CMK (cell line): ENCODE results near the gene HTD2.
"Not testable (repeated sequence)": the region's sequence is repeated elsewhere in the genome, so short reads cannot be mapped to it uniquely, and the experiment has no call there.

Source experiments
- DNase-seq: peaks from one replicate; pipeline ENCODE4 v3.0.0-alpha.2; 2010; ENCODE audit warnings: low read depth

The HTD2 gene

DNA sequence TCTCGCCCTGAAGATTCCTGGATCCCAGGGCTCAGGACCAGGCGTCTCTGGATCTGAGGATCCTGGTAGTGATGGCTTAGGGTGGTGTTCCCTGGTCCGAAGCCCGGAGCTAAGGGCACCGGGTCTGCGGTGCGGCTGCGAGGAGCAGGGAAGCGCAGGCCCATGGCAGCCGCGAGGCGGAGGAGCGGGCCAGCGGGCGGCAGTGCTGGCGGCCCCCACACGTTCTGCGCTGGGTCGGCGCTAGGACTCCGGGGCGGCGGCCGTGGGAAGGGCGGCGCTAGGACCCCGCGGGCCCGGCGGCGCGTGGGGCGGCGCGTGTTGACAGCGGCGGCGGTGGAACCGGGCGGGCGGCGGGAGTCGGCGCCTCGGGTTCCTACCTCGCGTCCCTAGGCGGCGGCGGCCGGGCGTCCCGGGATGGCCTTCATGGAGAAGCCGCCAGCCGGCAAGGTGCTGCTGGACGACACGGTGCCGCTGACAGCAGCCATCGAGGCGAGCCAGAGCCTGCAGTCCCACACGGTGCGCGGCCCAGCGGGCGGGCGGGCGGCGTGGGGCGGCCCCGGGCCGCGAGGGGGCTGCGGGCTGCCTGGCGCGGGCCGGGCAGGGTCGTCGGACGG lies 26.4 kb downstream of the HTD2 start, which contains the start of gene PXK:
PXK (plus strand) TSS at position 318 of the 614 bp plus-strand sequence; CDS start at position 415, 97 bp downstream.
- DNase-seq: no peak

DNA sequence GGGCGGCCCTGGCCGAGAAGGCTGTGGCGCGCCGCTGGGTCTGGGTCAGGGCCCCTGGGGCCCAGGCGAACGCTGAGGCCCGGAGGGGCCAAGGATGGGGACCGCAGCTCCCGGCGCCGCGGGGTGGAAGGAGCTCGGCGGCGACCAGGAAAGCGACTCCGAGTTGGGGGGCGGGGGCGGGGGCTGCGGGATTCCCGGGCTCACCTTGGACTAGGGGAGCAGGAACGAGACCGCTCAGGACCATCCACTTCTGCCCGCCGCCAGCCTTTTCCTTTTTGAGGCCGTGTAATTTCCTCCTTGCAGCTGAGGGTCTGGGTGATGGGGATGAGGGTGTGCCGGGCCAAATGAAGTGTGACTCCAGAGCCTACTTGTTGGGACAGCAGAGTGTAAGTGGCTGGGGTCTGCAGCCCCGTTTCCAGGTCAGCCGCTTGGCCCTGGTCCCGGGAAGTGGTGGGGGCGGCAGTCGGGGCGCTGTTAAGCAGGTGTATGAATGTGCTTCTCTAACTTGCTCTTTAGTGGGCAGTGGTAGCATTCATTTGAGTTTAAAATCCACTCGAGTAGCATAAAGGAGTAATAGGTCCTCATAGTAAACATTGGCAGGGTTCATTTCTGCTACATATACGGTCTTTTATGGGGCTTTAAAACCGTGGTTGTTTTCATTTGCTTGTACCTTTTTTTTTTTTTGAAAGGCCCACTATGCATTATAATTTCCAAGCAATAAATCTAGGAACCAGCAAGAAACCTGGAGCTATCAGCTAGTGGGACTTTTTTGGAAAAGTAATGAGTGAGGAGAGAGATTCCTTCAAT lies 27.1 kb downstream of the HTD2 start:
- DNase-seq: no peak

DNA sequence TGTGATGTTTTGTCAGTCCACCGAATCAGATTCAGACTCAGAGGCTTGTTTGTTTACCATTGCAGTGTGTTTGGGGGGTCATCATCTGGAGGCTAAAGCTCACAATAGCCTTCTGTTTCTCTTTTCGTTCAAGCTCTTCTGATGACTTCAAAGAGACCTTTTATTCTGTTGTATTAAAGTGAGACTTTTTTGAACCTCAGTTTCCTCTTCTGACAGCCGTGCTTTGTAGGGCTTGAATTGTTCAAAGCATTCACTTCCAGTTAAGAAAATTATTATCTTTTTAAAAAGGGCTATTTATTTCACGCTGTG lies 27.6 kb downstream of the HTD2 start:
- no peak for DNase-seq

DNA sequence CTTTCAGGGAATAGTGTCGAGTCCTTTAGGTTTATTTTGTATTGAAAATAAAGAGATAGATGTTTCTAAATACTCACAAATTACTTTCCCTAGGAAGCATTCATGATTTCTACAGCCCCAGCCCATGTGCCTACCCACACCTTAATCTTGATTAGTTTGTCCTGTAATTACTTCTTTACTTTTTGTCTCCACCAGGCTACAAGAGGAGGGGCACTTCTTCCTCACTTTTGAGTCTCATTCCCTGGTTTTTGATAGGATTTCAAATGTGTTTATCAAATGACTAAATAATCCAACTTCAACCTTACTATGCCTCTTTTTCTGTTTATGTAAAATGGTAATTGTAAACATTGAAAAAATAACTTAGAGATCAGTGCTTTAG lies 28.2 kb downstream of the HTD2 start:
- DNase-seq: no peak

DNA sequence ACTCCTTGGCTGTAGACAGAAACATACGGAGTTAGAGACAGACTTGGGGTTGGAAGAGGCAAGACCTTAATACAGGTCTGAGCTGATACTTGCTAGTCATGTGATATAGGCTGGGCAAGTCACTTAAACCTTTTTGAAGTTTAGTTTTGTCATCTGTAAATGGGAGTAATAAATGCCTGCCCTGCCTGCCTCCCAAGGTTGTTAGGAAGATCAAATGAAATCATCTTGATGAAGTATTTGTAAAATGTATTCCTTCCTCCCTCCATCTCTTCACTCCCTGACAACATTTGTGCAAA lies 29.3 kb downstream of the HTD2 start:
- DNase-seq: no peak

DNA sequence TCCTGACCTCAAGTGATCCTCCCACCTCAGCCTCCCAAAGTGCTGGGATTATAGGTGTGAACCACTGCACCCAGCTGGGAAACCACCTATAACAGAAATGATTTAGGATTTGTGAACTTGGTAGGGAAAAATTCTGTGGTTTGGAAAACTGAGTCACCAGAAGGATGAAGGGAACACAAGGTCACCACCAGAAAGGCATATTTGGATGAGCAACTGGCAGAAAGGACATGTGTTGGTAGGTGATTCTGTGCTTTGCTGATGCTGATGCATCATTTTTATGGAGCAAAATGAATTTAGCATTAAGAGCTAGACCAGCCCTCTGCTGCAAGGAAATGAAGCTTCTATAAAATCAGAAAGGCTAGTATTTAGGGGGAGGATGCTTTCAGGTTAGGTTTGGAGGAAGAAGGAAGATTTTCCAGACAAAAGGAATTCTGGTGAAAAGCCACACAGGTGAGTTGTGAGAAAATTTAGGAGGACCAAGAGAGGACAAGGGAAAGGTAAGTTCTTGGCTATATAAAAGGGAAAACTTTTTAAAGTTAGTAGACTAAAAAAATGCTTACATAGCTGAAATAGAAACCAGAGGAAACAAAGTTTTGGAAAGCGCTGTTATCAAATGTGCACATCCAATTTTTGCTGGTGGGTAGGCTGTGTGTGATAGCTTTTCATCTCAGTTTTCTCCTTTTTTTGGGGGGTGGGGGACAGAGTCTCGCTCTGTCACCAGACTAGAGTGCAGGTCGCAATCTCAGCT lies 30.0 kb downstream of the HTD2 start:
- DNase-seq: no peak

DNA sequence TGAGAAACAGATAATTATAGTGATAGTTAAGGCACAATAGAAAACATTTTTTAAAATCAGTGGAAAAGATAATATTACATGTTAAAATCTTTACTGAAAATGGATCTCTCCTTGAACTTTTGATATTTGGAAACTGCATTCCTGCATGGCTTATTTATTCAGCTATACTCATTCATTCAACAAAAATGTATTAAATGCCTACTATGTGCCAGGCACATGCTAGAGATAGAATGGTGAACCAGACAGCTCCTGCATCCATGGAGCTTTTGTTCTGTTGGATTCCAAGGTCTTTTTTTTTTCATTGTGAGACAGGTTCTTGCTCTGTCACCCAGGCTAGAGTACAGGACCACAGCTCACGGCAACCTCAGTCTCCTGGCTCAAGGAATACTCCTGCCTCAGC lies 30.9 kb downstream of the HTD2 start:
- DNase-seq: no peak

DNA sequence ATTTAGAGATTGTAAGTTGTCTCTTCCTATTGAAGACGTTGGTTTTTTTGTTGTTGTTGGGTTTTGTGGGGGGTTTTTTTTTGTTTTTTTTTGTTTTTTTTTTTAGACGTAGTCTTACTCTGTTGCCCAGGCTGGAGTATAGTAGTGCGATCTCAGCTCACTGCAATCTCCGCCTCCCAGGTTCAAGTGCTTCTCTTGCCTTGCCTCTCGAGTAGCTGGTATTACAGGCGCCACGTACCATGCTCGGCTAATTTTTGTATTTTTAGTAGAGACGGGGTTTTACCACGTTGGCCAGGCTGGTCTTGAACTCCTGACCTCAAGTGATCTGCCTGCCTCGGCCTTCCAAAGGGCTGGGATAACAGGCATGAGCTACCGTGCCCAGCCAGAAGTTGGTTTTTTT lies 32.8 kb downstream of the HTD2 start:
- not testable (repeated sequence) for DNase-seq

DNA sequence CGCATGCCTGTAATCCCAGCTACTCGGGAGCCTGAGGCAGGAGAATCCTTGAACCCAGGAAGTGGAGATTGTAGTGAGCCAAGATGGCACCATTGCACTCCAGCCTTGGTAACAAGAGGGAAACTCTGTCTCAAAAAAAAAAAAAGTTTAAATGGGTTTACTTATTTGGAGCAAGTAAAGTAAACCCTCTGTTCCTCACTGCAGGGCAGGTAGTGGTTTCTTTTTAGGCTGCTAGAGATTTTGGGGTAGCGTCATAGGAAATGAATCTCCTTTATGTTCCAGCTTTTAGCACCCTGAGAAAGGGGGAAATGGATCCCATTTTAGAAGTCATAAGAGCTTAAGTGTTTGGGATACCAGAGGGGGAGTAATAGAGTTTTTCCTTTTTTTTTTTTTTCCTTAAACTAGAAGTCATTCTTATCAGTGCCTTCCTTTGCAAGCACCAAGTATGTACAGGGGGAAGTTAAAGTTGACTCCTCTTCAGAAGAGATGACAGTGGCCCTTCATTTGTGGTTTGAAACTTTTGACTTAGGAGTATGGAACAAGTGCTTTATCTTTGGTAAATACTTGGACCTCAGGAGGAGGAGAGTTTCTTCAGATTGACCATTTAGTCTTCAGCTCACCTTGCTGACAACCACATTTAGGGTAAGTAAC lies 34.4 kb downstream of the HTD2 start:
- no peak for DNase-seq

DNA sequence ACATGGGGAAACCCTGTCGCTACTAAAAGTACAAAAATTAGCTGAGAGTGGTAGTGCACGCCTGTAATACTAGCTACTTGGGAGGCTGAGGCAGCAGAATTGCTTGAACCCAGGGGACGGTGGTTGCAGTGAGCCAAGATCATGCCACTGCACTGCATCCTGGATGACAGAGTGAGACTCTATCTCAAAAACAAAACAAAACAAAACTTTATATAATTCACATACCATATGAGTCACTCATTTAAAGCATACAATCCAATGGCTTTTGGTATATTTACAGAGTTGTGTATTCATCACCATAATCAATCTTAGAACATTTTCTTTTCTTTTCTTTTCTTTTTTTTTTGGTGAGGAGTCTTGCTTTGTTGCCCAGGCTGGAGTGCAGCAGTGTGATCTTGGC lies 35.1 kb downstream of the HTD2 start:
- no peak for DNase-seq

DNA sequence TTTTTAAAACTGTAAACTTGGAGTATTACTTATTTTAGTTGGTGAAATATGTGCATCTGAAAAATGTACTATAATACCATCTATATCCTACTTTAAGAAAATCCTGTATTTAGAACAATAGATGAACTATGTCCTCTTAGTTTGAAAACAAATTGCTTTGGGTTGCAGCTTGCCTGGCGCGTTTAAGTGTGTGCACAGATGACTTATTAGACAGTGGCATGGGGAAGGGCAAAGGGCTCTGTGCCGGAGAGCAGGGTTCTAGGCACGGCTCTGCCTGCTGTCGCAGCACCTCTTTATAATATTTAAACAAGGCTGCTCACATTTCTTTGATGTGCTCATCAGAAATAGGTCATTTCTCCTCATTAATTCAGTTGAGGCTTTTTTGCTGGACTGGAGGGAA lies 36.4 kb downstream of the HTD2 start:
- no peak for DNase-seq

DNA sequence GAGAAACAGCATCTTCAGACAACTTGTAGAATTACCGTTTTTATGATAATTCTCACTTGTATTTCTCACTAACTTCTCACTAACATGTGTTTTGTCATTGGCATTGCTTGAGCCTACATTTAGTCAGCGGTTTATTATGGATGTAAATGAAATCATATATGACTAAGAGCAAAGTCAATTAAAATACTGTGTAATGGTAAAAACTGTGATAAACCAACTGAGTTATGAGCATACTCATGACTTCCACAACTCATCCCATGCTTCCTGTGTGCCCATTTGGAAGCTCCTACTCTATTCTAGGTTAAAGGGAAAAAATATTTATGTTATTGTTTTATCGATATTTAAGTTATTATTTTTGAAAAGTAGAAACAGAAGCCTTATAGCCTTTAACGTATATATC lies 39.1 kb downstream of the HTD2 start:
- DNase-seq: no peak

DNA sequence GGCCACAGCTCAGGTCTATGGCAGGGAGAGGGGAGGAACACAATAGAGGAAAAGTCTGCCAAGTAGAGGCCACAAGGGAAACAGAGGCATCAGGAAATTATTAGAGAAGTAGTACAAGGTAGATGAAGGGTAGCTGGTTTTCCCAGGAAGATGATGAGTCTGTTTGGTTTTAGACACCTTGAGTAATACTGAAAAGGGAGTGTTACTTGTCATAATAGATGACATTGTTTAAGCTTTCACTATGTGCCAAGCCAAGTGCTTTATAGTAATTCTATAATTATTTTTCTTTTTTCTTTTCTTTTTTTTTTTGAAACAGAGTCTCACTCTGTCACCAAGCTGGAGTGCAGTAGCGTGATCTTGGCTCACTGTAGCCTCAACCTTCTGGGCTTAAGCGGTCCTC lies 40.0 kb downstream of the HTD2 start:
- DNase-seq: no peak

DNA sequence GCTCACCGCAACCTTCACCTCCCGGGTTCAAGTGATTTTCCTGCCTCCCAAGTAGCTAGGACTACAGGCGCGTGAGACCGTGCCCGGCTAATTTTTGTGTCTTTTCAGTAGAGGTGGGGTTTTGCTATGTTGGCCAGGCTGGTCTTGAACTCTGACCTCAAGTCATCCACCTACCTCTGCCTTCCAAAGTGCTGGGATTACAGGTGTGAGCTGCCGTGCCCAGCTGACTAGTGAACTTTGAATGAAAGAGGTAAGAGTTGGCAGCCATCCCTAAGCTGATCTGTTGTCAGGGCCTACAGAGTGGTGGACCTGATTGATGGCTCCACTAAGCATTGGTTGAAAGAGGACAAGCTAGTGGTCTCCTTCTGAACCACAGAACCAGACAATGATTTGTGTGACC lies 41.7 kb downstream of the HTD2 start:
- no peak for DNase-seq

DNA sequence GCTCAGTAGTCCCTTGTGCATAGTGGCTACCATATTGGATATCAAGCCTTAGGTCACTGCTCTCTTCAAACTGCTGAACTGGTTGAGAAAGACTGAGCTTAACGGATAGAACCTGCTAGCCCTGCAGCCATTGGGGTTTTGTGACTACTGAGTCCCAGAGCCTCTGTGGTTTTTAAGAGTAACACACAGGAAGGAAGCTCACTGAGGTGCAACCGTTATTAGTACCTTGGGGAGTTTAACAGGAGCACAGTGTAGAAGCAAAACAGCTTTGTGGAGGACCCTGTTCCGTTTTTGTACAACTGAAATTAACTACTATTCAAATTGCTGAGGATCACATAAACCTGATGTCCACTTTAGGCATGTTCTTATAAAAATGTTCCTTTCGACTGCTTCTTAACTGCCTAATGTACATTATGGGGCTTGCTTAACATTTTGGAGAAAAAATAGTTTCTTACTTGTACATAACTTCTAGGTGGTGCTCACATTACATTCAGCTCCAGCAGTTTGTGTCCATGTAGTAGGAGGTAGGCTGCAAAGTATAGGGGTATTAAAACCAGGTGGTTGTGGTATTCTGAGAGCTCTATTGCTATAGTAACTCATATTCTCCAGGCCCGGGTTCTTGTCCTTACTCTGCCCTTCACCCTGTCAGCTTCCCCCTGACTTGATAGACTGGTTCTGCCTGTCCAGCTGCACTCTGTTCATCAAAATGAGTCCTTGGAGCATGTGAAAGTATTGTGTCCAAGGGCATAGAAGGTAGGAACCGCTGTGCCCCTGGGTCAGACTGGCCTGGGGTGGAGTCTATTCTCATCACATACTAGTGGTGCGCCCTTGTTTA lies 43.7 kb downstream of the HTD2 start:
- DNase-seq: no peak

DNA sequence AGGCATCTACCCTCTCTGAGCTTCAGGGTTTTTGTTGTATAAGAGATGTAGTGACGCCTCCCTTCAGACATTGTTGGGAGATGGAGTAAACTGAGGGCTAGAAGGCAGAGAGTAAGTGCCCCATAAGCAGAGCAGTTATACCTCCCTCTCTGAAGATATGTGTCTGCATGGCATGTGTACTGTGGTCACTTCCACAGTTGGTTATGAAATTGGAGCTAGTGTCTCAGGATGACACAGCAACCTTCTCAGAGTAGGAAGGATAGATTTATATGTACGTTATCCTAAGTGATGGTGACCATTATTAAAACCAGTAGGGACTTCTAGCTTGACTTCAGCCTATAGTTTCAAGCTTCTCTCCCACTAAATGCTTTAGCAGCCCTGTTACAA lies 44.3 kb downstream of the HTD2 start:
- no peak for DNase-seq

DNA sequence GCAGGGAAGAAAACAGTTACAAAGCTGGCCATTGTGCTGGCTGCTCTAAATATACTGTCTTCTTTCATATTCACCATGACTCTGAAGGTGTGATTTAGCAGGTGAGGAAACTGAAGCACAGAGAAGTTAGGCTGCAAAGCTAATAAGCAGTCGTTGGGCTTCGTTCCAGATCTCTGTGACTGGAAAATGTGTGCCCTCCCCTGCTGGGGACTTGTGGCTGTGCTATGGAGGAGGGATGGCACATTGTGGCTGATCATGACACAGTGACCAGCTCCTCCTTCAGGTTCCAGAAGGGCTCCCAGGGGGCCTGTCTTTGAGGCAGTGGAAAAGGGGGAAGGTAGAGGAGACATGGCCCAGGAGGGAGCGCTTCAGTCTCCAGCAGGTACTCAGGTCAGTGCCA lies 45.6 kb downstream of the HTD2 start:
- no peak for DNase-seq

DNA sequence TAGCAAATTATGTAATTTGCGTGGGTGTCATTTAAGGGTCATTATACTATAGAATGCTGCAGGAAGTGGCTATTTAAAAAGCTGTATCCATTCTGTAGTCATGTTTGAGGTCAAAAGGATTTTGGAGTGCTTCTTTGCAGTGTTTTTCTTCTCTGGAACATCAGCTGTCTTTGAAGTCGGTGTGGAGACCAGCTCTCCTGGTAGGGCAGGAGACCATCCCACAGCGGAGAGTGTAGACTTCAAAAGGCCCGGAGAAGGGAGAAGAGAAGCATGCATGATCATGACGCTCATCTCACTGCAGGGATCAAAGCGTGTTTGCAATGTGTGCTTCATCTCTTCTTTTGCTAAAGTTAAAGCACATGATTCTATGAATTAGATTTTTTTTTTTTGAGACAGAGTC lies 46.3 kb downstream of the HTD2 start:
- no peak for DNase-seq

DNA sequence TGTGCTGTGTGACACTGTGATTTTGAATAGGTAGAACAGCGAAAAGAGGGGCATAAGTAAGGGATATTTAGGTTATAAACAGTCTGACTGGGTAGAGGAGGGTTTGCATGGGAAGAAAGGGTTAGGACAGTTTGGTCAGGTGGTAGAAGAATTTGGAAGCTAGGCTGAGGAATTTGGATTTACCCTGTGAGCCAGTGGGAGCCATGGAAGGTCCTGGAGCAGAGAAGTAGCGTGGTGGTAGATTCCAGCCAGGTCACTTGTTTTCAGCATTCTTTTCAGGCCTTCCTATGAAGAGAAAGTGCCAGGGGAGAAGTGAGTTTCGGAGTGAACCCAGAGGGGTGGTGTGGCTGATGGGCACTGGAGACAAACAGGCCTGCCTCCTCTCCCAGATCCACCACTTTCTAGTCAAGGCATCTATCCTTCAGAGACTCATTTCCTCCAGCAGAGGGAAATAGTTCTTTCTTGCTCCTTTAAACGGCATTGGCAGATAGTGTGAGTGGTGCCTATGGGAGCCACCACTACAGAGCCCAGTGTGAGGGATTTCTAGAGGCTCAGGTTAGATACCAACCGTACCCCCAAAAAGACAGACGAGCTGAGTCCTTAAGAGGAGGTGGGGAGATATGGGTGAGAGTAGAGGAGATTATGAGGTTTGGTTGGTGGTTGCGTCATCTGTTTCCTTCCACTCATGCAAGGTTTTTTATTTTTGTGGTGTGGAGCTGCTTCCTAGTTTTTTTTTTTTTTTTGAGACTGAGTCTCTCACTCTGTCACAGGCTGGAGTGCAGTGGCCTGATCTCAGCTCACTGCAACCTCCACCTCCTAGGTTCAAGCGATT lies 47.6 kb downstream of the HTD2 start:
- DNase-seq: no peak

DNA sequence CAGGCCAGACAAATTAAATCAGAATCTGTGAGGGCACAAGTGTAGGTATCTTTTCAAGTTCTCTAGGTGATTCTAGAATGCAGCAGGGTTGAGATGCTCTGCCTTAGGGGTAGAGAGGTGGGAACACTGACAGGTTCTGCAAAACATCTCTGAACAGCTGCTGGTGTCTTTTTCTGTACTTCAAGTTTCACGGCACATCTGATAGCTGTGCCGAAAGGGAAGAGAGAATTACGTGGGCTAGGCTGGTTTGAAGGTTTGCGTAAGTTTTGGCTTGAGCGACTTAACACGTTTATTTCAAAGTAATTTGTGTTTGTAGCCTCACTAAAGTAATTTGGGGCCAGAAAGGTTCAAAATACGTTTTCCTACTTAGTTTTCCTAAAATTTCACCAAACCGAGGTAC lies 48.9 kb downstream of the HTD2 start:
- DNase-seq: no peak

DNA sequence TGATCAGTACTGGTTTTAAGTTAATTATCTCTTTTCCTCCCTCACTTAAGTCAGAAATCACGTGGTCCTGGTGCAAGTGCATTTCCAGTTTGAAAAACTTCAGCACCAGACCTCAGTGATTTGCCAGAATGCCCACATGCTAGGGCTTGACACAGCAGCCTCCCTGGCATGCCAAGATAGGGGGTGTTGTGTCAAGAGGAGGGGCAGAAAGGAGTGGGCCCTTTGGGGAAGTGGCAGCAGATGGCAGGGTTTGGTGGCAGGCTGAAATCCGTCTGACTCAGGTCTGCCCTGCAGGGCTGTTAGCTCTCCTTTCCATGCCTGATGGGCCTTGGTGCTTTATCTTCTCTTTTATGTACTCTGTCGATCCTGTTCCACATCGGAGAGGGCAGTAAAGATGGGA lies 49.7 kb downstream of the HTD2 start:
- DNase-seq: no peak
